Hindlimb muscle (tissue), 1 donor: ENCODE data around the gene CORO7. TPM values are rescaled to one million over a fixed set of nuclear protein-coding genes. Genes with fewer than 3 reads are reported as not detected.

Source experiments
- DNase-seq: peaks from one replicate; pipeline ENCODE4 v3.0.0-alpha.2; 2013
- polyA plus RNA-seq: library from polyadenylated mRNA; unstranded; fragments of 120-200 nt; gene quantifications from one replicate; pipeline ENCODE4 v1.2.1, GENCODE V29; 2013; ENCODE audit not compliant: insufficient read length

CORO7 gene
- polyA plus RNA-seq, result 26.1 TPM

GRCh38 chr16:4416200-4417032 lies at the start of gene CORO7:
CORO7 (minus strand) TSS chr16:4416596; CDS start chr16:4416518, 78 bp downstream.
- DNase-seq, result peak; percentile 93

DNA sequence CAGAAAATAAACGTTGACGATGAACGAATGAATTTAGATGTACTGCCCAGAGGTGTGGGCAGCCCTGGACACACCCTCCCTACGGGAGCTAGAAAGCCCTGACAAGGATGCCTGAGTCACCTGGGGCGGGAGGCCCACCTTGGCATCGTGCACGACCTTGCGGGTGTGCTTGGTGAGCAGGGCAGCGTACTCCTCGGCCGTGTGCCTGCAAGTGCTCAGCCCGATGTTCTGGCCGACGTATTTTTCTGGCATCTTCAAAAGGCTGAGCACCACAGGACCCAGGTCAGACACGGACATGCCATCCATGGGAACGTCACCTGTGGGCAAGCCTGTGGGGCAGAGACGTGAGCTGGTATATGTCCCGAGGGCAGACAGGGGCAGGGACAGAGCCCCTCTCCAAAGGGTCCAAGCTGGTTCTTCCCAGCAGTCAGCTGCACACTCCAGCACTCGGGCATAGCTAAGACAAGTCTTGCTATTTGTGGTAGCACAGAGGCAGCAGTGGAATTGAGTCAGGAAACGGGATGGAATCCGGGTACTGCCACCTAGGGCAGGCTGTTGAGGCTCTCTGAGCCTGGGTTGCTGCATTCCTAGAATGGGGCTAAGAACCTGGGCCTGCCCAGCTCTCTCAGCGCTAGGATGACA lies 47.2 kb upstream of the CORO7 start:
- DNase-seq, result no peak

DNA sequence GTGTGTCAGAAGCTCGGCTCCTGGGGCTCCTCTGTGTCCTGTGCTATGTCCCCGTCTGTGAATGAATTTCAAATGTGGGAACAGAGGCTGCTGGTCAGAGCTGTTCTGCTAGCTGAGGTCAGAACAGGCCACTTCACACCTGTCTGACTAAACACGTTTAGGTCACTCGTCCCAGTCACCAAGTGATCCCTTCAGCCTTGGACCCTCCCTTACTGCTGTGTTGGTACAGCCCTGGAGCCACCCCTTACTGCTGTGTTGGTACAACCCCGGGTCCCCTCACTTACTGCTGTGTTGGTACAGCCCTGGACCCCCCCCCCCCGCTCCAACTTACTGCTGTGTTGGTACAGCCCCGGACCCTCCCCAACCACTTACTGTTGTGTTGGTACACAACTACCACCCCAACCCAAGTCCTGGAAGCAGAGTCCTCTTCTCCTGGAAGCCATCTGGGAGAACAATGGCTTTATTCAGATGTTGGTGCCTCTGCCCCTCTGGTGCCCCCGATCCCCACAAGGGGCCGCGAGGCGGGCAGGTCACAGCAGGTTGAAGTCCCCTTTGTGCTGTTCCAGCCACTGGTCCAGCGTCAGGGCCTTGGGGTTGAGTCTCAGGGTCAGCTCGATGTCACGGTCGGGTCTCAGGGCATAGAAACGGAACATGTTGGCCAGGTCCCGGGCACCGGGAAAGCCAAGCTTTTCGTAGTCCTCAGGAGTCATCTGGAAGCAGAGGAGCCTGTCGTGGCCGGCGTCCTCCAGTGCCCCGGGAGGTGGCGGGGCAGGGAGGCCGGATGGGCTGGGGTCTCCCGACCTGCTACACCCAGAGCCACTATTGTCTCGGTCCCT lies 45.1 kb upstream of the CORO7 start:
- no peak for DNase-seq

DNA sequence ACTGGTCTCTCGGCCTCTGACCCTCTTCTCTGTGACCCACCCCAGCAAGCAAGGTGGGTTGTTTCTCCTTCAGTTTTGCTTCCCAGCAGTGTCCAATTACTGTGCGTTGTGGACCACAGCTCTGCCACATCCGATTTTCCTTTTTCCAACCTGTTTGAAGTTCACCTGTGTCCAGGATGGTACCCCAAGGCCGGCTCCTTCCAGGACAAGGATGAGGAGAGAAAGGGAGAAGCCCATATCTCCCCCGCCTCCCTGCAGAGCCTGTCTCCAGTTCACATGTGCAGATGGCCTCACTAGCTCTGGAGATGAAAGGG lies 44.5 kb upstream of the CORO7 start:
- no peak for DNase-seq

DNA sequence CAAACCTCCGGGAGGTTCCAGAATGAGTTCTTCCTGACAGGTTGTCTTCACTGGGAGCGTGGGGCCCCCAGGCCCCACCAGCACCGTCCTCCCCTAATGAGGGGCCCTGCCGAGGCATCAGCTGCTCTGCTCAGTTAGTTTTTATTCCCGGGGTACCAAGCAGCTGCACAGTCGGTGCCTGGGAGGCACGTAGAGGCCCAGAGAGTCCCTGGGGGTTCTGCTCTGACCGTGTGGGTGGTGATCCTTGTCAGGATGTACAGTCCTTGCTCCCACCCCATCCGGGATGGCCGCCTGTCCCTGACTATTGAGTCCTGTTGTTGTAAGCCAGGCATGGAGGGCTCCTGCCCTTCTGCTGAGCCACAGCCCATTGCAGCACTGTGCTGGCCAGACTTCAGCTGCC lies 39.6 kb upstream of the CORO7 start:
- no peak for DNase-seq

DNA sequence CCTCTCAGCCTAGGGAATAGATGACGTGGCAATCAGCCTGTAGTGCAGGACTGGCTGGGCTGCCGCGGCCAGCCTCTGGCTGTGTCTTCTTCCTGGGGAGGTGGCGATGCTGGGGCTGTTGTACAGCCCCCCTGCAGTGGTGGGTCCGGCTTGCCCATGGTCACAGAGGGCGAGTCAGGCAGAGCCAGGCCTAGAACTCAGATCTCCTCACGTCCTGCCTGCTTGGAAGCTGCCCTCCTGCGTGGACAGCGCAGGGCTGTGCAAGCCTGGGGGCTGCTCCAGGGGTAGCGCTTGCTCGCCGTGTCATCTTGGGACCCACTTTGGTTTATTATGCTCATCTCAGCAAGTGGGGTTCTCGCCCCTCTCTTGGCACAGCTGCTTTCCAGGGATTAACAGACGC lies 38.7 kb upstream of the CORO7 start:
- no peak for DNase-seq

GRCh38 chr16:4454623-4455022 lies 38.2 kb upstream of the CORO7 start:
- no peak for DNase-seq

GRCh38 chr16:4452674-4453073 lies 36.3 kb upstream of the CORO7 start:
- no peak for DNase-seq

- DNase-seq, result no peak
Observed at GRCh38 chr16:4450931-4451519, 34.6 kb upstream of the CORO7 start.

DNA sequence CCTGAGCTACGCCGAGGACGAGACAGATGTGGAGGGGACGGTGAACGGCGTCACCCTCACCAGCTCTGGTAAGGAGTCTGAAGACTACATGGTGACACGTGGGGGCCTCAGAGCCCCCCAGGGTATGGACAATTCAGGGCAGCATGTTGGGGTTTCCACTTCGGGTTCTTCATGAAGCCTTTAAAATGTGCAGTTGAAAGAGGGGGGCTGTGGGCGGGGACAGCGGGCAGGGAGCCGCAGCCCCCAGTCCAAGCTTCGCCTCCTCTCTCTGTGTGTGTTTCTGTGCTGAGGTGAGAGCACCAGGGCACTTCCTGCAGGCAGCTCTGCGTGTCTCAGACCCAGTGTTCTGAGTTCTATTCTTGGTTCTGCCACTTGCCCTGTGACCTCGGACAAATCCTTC lies 34.0 kb upstream of the CORO7 start:
- DNase-seq, result no peak

DNA sequence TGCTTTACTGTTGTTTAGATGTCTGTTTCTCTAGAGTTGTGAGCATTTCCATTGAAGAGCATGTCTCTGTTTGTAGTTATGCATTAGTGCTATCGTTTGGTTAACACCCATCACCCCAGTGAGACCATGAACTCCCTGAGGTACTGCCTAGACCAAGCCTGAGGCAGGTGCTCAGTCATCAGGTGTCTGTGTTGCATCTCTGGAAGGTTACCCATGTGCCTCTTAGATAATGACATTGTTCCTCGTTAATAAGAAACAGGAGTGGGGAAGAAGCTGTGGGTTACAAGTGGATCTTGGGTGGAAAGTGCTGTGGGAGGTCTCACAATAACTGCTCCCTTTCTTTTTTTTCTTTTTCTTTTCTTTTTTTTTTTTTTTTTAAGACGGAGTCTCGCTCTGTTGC lies 27.6 kb upstream of the CORO7 start:
- DNase-seq, result no peak

GRCh38 chr16:4443271-4443670 lies 26.9 kb upstream of the CORO7 start:
- DNase-seq, result no peak

- no peak for DNase-seq
Observed at GRCh38 chr16:4442371-4442770, 26.0 kb upstream of the CORO7 start.

- no peak for DNase-seq
Observed at GRCh38 chr16:4437366-4437765, 21.0 kb upstream of the CORO7 start.

GRCh38 chr16:4435337-4436067 lies 19.1 kb upstream of the CORO7 start:
- DNase-seq, result no peak

- no peak for DNase-seq
Observed at GRCh38 chr16:4433914-4434787, 17.8 kb upstream of the CORO7 start.

DNA sequence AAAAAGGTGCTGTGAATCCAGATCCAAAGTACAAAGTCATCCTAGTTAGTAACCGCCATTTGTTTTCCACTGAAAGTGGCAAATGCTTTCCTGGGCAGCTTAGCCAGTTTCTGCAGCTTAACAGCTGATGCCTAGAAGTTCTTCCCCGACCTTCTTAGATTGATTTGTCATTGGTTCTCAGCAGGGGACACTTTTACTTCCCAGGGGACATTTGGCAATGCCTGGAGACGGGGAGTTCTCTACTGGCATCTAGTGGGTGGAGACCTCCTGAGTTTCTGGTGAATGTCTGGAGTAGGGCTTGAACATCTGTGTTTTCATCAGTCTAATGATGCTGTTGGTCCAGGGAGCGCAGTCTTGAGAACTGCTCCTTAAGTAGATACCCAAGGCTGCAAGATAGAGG lies 16.8 kb upstream of the CORO7 start:
- DNase-seq, result no peak

- no peak for DNase-seq
Observed at GRCh38 chr16:4431023-4431422, 14.6 kb upstream of the CORO7 start.

DNA sequence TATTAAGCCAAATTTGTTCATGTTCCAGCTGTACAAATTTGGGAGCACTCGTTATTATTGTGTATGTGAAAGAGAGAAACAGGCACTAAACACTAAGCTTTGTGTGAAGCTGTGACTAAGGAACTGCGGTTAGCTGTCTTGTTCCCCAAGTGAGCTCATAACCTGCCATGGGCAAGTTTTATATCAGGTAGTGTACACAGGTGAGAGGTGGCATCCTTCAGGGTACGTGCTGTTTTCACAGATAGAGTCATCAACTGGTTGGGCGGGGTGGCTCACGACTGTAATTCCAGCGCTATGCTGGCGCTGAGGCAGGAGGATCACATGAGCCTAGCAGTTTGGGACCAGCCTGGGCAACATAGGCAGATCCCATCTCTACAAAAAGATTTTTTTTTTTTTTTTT lies 12.1 kb upstream of the CORO7 start:
- DNase-seq, result no peak

- DNase-seq, result no peak
Observed at GRCh38 chr16:4426722-4427372, 10.5 kb upstream of the CORO7 start.
